ENCODE measurements around the gene ALG14.
A peak's percentile ranks its signal among the peaks of the same experiment; 100 is the strongest.

The ALG14 gene

DNA sequence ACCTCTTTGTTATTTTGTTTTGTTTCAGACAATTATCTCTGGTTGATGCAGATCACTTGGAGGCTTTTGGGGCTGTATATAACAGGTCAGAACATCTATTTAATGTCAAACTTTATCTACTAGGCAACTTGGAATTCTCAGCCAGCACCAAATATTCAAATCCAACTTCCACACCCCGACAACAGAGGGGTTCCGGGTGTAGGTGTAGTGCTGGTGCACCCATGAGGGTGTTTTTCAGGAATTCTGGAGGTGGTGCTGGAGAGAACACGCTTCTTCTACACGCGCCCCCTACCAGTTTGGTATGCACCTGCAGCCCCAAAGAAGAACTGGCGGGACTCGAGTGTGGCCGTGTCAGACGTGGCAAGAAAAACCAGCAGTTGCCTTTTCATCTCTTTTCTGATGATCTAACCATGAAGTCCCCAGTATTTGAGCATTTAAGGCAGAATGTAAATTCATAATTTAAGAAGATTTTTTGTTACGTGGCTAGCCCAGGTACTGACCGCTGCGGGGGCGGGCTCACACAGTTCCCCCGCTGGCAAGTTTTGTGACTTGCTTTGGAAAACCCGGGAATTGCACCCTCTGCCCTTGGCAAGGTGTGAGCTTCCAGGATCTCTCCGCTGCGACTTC is 43.9 kb upstream of the ALG14 start:
- TF ChIP-seq, protein P1, sequence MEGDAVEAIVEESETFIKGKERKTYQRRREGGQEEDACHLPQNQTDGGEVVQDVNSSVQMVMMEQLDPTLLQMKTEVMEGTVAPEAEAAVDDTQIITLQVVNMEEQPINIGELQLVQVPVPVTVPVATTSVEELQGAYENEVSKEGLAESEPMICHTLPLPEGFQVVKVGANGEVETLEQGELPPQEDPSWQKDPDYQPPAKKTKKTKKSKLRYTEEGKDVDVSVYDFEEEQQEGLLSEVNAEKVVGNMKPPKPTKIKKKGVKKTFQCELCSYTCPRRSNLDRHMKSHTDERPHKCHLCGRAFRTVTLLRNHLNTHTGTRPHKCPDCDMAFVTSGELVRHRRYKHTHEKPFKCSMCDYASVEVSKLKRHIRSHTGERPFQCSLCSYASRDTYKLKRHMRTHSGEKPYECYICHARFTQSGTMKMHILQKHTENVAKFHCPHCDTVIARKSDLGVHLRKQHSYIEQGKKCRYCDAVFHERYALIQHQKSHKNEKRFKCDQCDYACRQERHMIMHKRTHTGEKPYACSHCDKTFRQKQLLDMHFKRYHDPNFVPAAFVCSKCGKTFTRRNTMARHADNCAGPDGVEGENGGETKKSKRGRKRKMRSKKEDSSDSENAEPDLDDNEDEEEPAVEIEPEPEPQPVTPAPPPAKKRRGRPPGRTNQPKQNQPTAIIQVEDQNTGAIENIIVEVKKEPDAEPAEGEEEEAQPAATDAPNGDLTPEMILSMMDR (IDR thresholded peaks at IDR 0.05; ENCODE audit: low read depth, low read length, missing control alignments) = peak; percentile 77
- DNase-seq (ENCODE audit: low read depth) = no peak
- peak overlapping the region; percentile 52 for H3K4me3 ChIP-seq (ENCODE audit: low read depth, low read length)

DNA sequence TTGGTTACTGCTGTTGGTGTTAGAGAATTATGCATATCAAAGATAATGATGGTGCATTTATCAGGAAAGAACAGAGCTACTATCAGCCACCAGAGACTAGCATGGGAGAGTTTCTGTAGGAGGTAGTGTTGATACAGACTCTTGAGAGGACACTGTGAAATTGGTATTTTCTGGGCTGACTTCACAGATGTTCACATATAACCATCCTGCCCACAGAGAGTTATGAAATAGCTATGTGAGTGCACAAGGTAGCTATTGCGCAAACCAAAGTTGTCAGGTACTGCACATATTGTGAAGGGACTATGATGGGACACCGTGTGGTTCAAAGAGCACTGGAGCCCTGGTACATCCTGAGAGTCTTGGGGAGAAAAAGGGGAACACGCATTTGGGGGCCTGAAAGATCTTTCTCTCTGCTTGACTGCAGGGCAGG is 43.0 kb upstream of the ALG14 start:
- no peak for DNase-seq (ENCODE audit: low read depth)
- TF ChIP-seq, protein P1 (IDR thresholded peaks at IDR 0.05; ENCODE audit: low read depth, low read length, missing control alignments) = no peak
- no peak overlapping the region for H3K4me3 ChIP-seq (ENCODE audit: low read depth, low read length)

GRCh38 chr1:95113684-95114083 is 40.9 kb upstream of the ALG14 start:
- no peak for DNase-seq (ENCODE audit: low read depth)
- TF ChIP-seq, protein P1 (IDR thresholded peaks at IDR 0.05; ENCODE audit: low read depth, low read length, missing control alignments) = no peak
- H3K4me3 ChIP-seq (ENCODE audit: low read depth, low read length) = no peak overlapping the region

DNA sequence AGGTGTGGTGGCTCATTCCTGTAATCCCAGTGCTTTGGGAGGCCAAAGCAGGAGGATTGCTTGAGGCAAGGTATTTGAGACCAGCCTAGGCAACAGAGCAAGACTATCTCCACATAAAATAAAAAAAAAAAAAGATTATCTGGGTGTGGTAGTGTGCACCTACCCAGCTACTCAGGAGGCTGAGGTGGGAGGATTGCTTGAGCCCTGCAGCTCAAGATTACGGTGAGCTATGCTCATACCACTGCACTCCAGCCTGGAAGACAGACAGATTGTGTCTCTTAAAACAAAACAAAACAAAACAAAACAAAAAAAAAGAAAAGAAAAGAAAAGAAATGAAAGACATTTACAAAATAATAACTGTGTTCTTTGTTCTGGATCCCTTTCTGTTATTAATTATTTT is 38.3 kb upstream of the ALG14 start:
- no peak for DNase-seq (ENCODE audit: low read depth)
- TF ChIP-seq, protein P1 (IDR thresholded peaks at IDR 0.05; ENCODE audit: low read depth, low read length, missing control alignments) = no peak

DNA sequence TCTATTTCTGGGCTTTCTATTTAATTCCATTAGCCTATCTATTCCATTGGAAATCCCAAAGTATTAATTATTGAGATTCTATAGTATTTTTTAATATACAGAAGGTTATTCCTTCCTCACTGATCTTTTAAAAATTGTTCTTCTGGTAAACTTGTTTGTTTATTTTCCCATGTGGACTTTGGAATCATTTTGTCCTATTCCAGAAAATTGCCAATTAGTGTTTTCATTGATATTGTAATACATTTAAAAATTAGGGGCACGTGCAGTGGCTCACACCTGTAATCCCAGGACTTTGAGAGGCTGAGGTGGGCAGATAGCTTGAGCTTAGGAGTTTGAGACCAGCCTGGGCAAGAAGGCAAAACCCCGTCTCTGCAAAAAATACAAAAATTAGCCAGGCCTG is 36.0 kb upstream of the ALG14 start:
- TF ChIP-seq, protein P1 (IDR thresholded peaks at IDR 0.05; ENCODE audit: low read depth, low read length, missing control alignments) = no peak
- no peak overlapping the region for H3K4me3 ChIP-seq (ENCODE audit: low read depth, low read length)
- no peak for DNase-seq (ENCODE audit: low read depth)

More for the DNA sequence above, 38.3 kb upstream of the ALG14 start:
- H3K4me3 ChIP-seq (ENCODE audit: low read depth, low read length) = no peak overlapping the region

DNA sequence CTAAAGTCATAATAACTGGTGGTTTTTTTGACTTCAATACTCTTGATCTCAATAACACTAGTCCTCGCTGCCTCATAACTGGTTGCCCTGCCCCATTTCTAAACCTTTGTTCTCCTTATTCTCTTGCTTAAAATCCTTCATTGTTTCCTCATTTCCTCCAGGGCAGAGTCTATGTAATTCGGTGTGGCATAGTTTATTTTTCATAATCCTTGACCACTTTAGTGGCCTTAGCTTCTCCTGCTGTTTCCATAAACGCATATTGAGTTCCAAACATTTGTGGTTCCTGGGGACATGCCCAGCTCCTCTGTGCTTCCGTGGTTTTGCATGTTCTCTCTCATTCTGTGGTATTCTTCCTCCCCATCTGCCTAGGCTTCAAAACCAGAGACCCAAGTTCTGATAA is 25.4 kb upstream of the ALG14 start:
- TF ChIP-seq, protein P1 (IDR thresholded peaks at IDR 0.05; ENCODE audit: low read depth, low read length, missing control alignments) = no peak
- DNase-seq (ENCODE audit: low read depth) = no peak

GRCh38 chr1:95097426-95097825 is 24.7 kb upstream of the ALG14 start:
- TF ChIP-seq, protein P1 (IDR thresholded peaks at IDR 0.05; ENCODE audit: low read depth, low read length, missing control alignments) = no peak
- DNase-seq (ENCODE audit: low read depth) = no peak
- H3K4me3 ChIP-seq (ENCODE audit: low read depth, low read length) = no peak overlapping the region

More for the DNA sequence above, 25.4 kb upstream of the ALG14 start:
- H3K4me3 ChIP-seq (ENCODE audit: low read depth, low read length) = no peak overlapping the region
